Hepatocyte (in vitro differentiated cells): ENCODE data around the gene MALAT1. TPM values are rescaled to one million over a fixed set of nuclear protein-coding genes. Genes with fewer than 3 reads are reported as not detected.
A peak's percentile ranks its signal among the peaks of the same experiment; 100 is the strongest.

ENCODE experiments used
- DNase-seq: peaks from one replicate; pipeline ENCODE4 v3.0.0-alpha.2; 2016; ENCODE audit warnings: low spot score
- H2AFZ ChIP-seq: fragments of 200-600 bp; sonication (generic); 2 replicates; pipeline ENCODE4 v1.6.0; 2016; ENCODE audit warnings: antibody characterized with exemption, mild to moderate bottlenecking
- H3K27ac ChIP-seq: fragments of 200-600 bp; sonication (generic); 2 replicates; pipeline ENCODE4 v1.5.1; 2016; ENCODE audit warnings: mild to moderate bottlenecking
- H3K27me3 ChIP-seq: fragments of 200-600 bp; sonication (generic); 2 replicates; pipeline ENCODE4 v1.6.1; 2016
- H3K36me3 ChIP-seq: fragments of 200-600 bp; sonication (generic); replicated peaks from 2 replicates; pipeline ENCODE4 v1.5.1; 2016; ENCODE audit warnings: low read depth; ENCODE audit not compliant: insufficient read depth
- H3K4me1 ChIP-seq: fragments of 200-600 bp; sonication (generic); 2 replicates; pipeline ENCODE4 v1.5.1; 2016; ENCODE audit warnings: mild to moderate bottlenecking, moderate library complexity; ENCODE audit not compliant: insufficient read depth
- H3K4me2 ChIP-seq: fragments of 200-600 bp; sonication (generic); 2 replicates; pipeline ENCODE4 v1.6.0; 2016
- H3K4me3 ChIP-seq: fragments of 200-600 bp; sonication (generic); 2 replicates; pipeline ENCODE4 v1.5.1; 2016; ENCODE audit warnings: mild to moderate bottlenecking
- H3K79me2 ChIP-seq: fragments of 200-600 bp; sonication (generic); 2 replicates; pipeline ENCODE4 v1.6.0; 2017; ENCODE audit warnings: mild to moderate bottlenecking
- H3K9me2 ChIP-seq: fragments of 200-600 bp; sonication (generic); replicated peaks from 2 replicates; pipeline ENCODE4 v1.6.0; 2017; ENCODE audit warnings: mild to moderate bottlenecking; ENCODE audit not compliant: insufficient read depth
- H3K9me3 ChIP-seq: fragments of 200-600 bp; sonication (generic); 2 replicates; pipeline ENCODE4 v1.5.1; 2016; ENCODE audit warnings: low read depth, mild to moderate bottlenecking
- H4K20me1 ChIP-seq: fragments of 200-600 bp; sonication (generic); 2 replicates; pipeline ENCODE4 v1.6.0; 2016; ENCODE audit warnings: mild to moderate bottlenecking; ENCODE audit not compliant: insufficient read depth, poor library complexity, severe bottlenecking
- EZH2 ChIP-seq: fragments of 200-600 bp; sonication (generic); IDR thresholded peaks from 2 replicates; pipeline ENCODE4 v1.6.1; 2016; ENCODE audit warnings: antibody characterized with exemption, mild to moderate bottlenecking, borderline replicate concordance
- EZH2phosphoT487 ChIP-seq: fragments of 200-600 bp; sonication (generic); IDR thresholded peaks from one replicate; pipeline ENCODE4 v1.6.1; 2018; ENCODE audit warnings: antibody characterized with exemption, mild to moderate bottlenecking, low read depth, moderate library complexity; ENCODE audit not compliant: unreplicated experiment, severe bottlenecking
- WGBS: methylation state at CpG from one replicate; pipeline ENCODE4 v1.1.6; 2016; ENCODE audit warnings: low lambda C conversion rate; ENCODE audit errors: missing lambda C conversion rate; 5-methylcytosine and 5-hydroxymethylcytosine counted together
- polyA plus RNA-seq: library from polyadenylated mRNA; unstranded; fragments of >200 nt; fragmentation: Nextera tagmentation; extraction: Ambion mirVana; gene quantifications from 2 replicates; pipeline ENCODE4 v1.2.1, GENCODE V29; 2016
- total RNA-seq: library from RNA; depleted of rRNA; stranded (reverse); fragments of >200 nt; gene quantifications from 2 replicates; pipeline ENCODE4 v1.2.3, GENCODE V29; 2014
- TF ChIP-seq, protein P1 (sequence below): fragments of 200-600 bp; sonication (generic); IDR thresholded peaks from 2 replicates; pipeline ENCODE4 v1.5.1; 2016; ENCODE audit warnings: antibody characterized with exemption, mild to moderate bottlenecking; ENCODE audit not compliant: poor library complexity

Gene MALAT1
- total and polyA plus RNA-seq, 2 experiments from 2014 or later: 8,000 to 16,690 TPM

GRCh38 chr11:65492387-65492636 lies 6.5 kb upstream of the MALAT1 start:
- Histone ChIP-seq H3K36me3 (no peaks in the 10 kb centered on the region), H3K4me3 (no peak overlapping the region), H3K27me3 (no peaks in the 10 kb centered on the region), H3K79me2 (peaks cover 56% of the 10 kb centered on the region), H3K9me3 (no peaks in the 10 kb centered on the region), H3K4me1 (peaks cover 92% of the 10 kb centered on the region), H3K9me2 (no peaks in the 10 kb centered on the region), H2AFZ (no peak overlapping the region), H4K20me1 (no peaks in the 10 kb centered on the region), H3K4me2 (peak overlapping the region; percentile 54), H3K27ac (peak overlapping the region; percentile 96)
- WGBS: 90% methylated on average over 4 of the region's 4 CpGs
- TF ChIP-seq, protein P1, sequence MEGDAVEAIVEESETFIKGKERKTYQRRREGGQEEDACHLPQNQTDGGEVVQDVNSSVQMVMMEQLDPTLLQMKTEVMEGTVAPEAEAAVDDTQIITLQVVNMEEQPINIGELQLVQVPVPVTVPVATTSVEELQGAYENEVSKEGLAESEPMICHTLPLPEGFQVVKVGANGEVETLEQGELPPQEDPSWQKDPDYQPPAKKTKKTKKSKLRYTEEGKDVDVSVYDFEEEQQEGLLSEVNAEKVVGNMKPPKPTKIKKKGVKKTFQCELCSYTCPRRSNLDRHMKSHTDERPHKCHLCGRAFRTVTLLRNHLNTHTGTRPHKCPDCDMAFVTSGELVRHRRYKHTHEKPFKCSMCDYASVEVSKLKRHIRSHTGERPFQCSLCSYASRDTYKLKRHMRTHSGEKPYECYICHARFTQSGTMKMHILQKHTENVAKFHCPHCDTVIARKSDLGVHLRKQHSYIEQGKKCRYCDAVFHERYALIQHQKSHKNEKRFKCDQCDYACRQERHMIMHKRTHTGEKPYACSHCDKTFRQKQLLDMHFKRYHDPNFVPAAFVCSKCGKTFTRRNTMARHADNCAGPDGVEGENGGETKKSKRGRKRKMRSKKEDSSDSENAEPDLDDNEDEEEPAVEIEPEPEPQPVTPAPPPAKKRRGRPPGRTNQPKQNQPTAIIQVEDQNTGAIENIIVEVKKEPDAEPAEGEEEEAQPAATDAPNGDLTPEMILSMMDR: no peak
- TF ChIP-seq EZH2: no peak
- no peak for TF ChIP-seq EZH2phosphoT487
- no peak for DNase-seq

DNA sequence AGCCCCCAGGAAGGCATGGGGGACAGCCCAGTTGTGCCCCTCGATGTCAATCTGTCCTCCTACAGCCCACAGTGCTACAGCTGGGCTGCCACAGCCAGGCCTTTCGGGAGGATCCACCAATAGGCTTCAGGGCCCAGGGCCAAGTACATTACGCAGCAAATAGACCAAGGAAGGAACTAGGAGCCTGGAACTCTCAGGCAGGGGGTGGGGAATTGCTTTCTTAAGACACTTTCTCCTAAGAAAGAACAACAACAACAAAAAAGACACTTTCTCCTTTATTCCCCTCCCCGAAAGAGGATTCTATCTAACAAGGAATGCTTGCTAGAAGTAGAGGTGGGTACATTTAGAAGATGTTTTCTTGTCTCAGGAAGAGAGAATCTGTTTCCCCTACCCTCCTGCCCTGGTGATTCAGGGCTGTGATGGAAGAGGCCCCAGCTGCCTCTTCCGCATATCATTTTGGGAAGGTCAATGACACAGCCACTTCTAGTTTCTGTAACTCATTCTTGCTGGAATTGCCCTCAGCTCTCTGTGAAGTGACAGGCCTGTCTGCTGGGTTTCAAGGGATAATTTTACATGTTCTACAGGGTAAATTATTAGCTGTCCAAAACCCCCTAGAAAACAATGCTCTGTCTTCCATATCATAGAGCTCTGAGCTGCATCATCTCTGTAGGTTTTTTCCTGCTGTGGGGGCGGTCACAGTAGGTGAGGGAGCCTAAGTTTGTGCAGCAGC lies 6.0 kb upstream of the MALAT1 start:
- Histone ChIP-seq H3K27ac (peak overlapping the region; percentile 96), H3K9me2 (no peaks in the 10 kb centered on the region), H4K20me1 (no peaks in the 10 kb centered on the region), H3K79me2 (peaks cover 58% of the 10 kb centered on the region), H3K9me3 (no peaks in the 10 kb centered on the region), H2AFZ (no peak overlapping the region), H3K27me3 (no peaks in the 10 kb centered on the region), H3K4me3 (no peak overlapping the region), H3K36me3 (no peaks in the 10 kb centered on the region), H3K4me1 (peaks cover 91% of the 10 kb centered on the region), H3K4me2 (peak overlapping the region; percentile 54)
- peak; percentile 70 for DNase-seq
- TF ChIP-seq EZH2phosphoT487: no peak
- TF ChIP-seq, protein P1: no peak
- TF ChIP-seq EZH2: no peak
- 74% methylated on average over 6 of the region's 6 CpGs for WGBS

DNA sequence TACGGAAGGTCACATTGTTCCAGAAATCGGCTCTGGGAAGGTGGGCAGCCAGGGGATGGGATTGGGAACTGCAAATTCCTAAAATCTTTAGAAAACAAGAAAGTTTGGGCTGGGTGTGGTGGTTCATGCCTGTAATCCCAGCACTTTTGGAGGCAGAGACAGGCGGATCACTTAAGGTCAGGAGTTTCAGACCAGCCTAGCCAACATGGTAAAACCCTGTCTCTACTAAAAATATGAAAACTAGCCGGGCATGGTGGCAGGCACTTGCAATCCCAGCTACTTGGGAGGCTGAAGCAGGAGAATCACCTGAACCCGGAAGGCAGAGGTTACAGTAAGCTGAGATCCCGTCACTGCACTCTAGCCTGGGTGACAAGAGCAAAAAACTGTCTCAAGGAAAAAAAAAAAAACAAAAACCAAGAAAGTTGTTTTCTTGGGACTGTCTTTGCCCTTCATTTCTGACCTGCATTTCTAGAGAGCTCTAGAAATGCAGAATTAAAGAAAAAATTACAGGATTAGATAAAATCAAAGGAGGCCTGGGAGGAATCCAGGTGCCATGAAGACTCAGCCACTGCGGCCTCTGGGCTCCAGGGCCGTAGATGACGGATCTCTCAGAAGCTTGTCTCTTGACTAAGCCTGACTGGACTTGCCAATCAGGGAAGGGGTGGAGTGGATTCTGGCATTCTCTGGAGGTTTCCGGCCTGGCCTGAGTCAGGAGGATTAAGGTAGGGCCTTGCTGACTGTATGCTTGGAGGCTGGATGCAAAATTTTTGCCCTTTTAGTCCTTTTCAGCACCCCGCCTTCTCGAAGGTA lies 5.3 kb upstream of the MALAT1 start:
- Histone ChIP-seq H3K9me2 (no peaks in the 10 kb centered on the region), H3K4me2 (peak overlapping the region; percentile 54), H3K9me3 (no peaks in the 10 kb centered on the region), H3K27me3 (no peaks in the 10 kb centered on the region), H3K36me3 (no peaks in the 10 kb centered on the region), H3K79me2 (peaks cover 62% of the 10 kb centered on the region), H2AFZ (no peak overlapping the region), H3K27ac (peak overlapping the region; percentile 96), H4K20me1 (no peaks in the 10 kb centered on the region), H3K4me1 (peaks cover 84% of the 10 kb centered on the region), H3K4me3 (no peak overlapping the region)
- WGBS: 63% methylated on average over 12 of the region's 12 CpGs
- TF ChIP-seq, protein P1: no peak
- TF ChIP-seq EZH2 (no peak), EZH2phosphoT487 (no peak)
- DNase-seq: peak; percentile 87
